Body of pancreas (tissue), 4 donors: ENCODE data around the gene RIMS4. TPM values are rescaled to one million over a fixed set of nuclear protein-coding genes. Genes with fewer than 3 reads are reported as not detected.

Source experiments
- ATAC-seq: fragments of 150-250 bp; one replicate; pipeline ENCODE4 v1.9.1; 2016
- DNase-seq, 4 donors: peaks; one replicate each; pipeline ENCODE4 v3.0.0-alpha.2; 2019
- H3K27ac ChIP-seq, 4 donors: fragments of 200-600 bp; sonication (generic); 1 replicate in 3 of 4; 2 replicates in 1 of 4; pipeline versions ENCODE4 v1.5.1 to v1.6.1; 2016 to 2019; ENCODE audit warnings: mild to moderate bottlenecking in 1 of 4, mixed read lengths in 1 of 4, moderate library complexity in 1 of 4
- H3K27me3 ChIP-seq, 2 donors: fragments of 200-600 bp; sonication (generic); one replicate each; pipeline ENCODE4 v1.6.0; 2016; ENCODE audit warnings: mild to moderate bottlenecking in 1 of 2
- H3K36me3 ChIP-seq, 2 donors: fragments of 200-600 bp; sonication (generic); replicated peaks in 1 of 2; 2 replicates each; pipeline ENCODE4 v1.5.1; 2016; ENCODE audit warnings: low read depth in 2 of 2; ENCODE audit not compliant: insufficient read depth in 1 of 2
- H3K4me1 ChIP-seq: fragments of 200-600 bp; sonication (generic); one replicate; pipeline ENCODE4 v1.6.0; 2016
- H3K4me3 ChIP-seq, 2 donors: fragments of 200-600 bp; sonication (generic); 1 replicate in 1 of 2; 2 replicates in 1 of 2; pipeline ENCODE4 v1.5.1; 2016 to 2019
- H3K9me3 ChIP-seq, 3 donors: fragments of 200-600 bp; sonication (generic); 1 replicate in 2 of 3; 2 replicates in 1 of 3; pipeline ENCODE4 v1.5.1; 2016
- POLR2A ChIP-seq, 3 donors: fragments of 450-650 bp; IDR thresholded peaks; one replicate each; pipeline ENCODE4 v1.6.1; 2016; ENCODE audit warnings: antibody characterized with exemption in 3 of 3, mild to moderate bottlenecking in 2 of 3
- WGBS, 2 donors: methylation state at CpG; one replicate each; pipeline ENCODE4 v1.1.5; 2017; 5-methylcytosine and 5-hydroxymethylcytosine counted together
- intact Hi-C: fragments of 100-400 bp; cut with DNase I; formaldehyde crosslinking; loops from one replicate; pipeline ENCODE4 v1.15.1; 2023
- total RNA-seq, 2 donors: library from RNA; depleted of rRNA; stranded (reverse); fragments of >200 nt; gene quantifications; one replicate each; pipeline ENCODE4 v1.1.0, GENCODE V29; 2016
- TF ChIP-seq, protein P1 (sequence below), 7 experiments: fragments of 450-650 bp in 4 of 7; fragments of 200-600 bp in 3 of 7; sonication (generic) in 3 of 7; IDR thresholded peaks; one replicate each; pipeline ENCODE4 v1.5.1; 2016 to 2019; ENCODE audit warnings: antibody characterized with exemption in 7 of 7

RIMS4 gene
- total RNA-seq, 2 donors from 2014 or later = 0.26 TPM; not detected in 1

DNA sequence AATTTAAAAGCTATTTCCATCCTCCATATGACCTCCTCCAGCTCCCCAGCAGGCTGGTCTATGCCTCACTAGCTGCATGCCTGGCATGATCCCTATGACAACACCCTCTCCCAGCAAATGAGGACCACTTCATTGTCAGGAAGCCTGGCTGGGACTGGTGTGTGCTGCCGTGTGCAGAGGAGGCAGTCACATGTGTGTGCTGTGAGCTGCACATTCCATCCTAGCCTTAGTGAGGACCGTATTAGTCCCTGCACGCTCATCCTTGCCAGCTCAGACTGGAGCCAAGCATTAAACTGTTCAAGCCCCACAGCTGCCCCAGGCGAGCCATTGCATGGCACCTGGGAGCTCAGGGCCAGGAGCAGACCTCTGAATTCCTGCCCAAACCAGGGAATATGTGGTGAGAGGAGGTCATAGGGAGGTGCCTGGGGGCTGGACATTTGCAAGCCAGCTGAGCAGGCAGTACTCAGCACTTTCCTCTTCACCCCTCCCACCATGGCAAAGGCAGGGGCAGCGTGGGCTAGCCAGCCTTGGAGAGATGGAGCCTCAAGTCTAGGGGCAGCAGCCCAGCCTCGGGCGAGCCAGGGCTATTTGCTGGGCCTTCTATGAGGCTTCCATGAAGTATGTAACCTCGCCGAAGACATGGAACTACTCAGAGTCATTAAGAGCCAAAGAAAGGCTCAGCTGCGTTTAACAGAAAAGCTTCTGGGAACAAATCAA, 103.9 kb downstream of the RIMS4 start:
- DNase-seq (peak in 1 of 4 donors; percentile 25), ATAC-seq (no peak)
- H3K27me3 ChIP-seq = no peaks in the 10 kb centered on the region
- H3K4me3 ChIP-seq = no peak overlapping the region
- no peaks in the 10 kb centered on the region for H3K4me1 ChIP-seq
- H3K36me3 ChIP-seq = no peaks in the 10 kb centered on the region
- no peak overlapping the region for H3K27ac ChIP-seq
- intact Hi-C loops = no loop called here
- no peak for TF ChIP-seq POLR2A (IDR thresholded peaks at IDR 0.05)
- TF ChIP-seq, protein P1, sequence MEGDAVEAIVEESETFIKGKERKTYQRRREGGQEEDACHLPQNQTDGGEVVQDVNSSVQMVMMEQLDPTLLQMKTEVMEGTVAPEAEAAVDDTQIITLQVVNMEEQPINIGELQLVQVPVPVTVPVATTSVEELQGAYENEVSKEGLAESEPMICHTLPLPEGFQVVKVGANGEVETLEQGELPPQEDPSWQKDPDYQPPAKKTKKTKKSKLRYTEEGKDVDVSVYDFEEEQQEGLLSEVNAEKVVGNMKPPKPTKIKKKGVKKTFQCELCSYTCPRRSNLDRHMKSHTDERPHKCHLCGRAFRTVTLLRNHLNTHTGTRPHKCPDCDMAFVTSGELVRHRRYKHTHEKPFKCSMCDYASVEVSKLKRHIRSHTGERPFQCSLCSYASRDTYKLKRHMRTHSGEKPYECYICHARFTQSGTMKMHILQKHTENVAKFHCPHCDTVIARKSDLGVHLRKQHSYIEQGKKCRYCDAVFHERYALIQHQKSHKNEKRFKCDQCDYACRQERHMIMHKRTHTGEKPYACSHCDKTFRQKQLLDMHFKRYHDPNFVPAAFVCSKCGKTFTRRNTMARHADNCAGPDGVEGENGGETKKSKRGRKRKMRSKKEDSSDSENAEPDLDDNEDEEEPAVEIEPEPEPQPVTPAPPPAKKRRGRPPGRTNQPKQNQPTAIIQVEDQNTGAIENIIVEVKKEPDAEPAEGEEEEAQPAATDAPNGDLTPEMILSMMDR (IDR thresholded peaks at IDR 0.05) = no peak
- WGBS, 2 donors = 51 to 64% methylated on average over 6 to 10 of the region's 10 CpGs
- H3K9me3 ChIP-seq = no peaks in the 10 kb centered on the region

DNA sequence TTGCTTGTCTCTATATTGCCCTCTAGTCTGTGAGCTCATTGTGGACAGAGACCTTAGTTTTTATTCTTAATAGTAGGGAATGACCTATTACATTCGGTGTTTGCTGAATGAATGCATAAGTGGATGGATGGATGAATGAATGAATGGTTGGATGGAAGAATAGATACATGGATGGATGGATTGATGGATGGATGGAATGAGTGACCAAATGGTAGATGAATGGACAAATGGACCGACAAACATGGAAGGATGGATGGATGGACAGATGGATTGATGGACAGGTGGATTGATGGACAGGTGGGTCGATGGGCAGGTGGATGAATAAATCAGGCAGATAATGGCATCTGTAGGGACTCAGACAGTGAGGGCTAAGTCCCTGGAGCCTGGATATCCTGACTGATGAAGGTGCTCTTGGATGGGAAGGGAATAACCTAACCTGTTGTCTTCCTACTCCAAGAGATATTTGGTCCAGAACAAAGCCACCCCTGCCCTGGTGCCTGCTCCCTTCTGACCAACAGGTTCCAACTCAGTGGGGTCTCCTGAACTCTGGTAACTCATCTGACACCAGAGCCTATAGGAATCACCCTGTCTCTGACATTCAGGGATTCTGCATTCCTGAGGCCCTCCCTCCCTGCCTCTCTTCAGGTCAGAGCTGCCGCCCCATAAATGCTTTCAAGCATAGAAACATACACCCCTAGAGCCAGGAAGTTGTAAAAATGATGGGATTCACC, 104.8 kb downstream of the RIMS4 start:
- no peak for TF ChIP-seq POLR2A (IDR thresholded peaks at IDR 0.05)
- TF ChIP-seq, protein P1 (IDR thresholded peaks at IDR 0.05) = no peak
- DNase-seq (no peak), ATAC-seq (no peak)
- H3K9me3 ChIP-seq = no peaks in the 10 kb centered on the region
- H3K36me3 ChIP-seq = no peaks in the 10 kb centered on the region
- intact Hi-C loops = no loop called here
- H3K4me3 ChIP-seq = no peak overlapping the region
- no peak overlapping the region for H3K27ac ChIP-seq
- WGBS, 2 donors = 59 to 69% methylated on average over 4 of the region's 4 CpGs
- H3K4me1 ChIP-seq = no peaks in the 10 kb centered on the region
- no peaks in the 10 kb centered on the region for H3K27me3 ChIP-seq

DNA sequence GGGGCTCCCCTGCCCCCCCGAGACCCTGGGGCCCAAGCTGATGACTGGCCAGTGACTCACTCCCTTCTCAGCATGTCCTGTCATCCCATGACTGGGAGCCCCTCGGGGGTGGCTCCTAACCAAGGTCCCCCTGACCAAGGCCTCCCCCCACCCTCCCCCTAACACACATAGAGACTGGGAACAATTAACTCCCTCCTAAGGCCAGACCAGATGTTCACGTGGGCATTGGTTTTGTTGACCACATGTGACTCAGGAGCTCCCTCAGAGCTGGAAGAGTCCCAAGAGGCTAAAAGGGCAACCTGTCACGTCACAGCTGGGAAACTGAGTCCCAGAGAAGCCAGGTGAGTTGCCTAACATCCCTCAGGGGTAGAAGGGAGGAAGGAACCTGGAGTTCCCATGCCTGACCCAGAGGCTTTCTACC, 105.8 kb downstream of the RIMS4 start:
- H3K36me3 ChIP-seq = no peaks in the 10 kb centered on the region
- WGBS, 2 donors = 43 to 58% methylated on average over 1 to 4 of the region's 4 CpGs
- H3K27ac ChIP-seq = no peak overlapping the region
- H3K27me3 ChIP-seq = no peaks in the 10 kb centered on the region
- no peaks in the 10 kb centered on the region for H3K4me1 ChIP-seq
- no peak overlapping the region for H3K4me3 ChIP-seq
- no peak for TF ChIP-seq POLR2A (IDR thresholded peaks at IDR 0.05)
- TF ChIP-seq, protein P1 (IDR thresholded peaks at IDR 0.05) = no peak
- DNase-seq (no peak), ATAC-seq (no peak)
- intact Hi-C loops = no loop called here
- H3K9me3 ChIP-seq = no peaks in the 10 kb centered on the region

DNA sequence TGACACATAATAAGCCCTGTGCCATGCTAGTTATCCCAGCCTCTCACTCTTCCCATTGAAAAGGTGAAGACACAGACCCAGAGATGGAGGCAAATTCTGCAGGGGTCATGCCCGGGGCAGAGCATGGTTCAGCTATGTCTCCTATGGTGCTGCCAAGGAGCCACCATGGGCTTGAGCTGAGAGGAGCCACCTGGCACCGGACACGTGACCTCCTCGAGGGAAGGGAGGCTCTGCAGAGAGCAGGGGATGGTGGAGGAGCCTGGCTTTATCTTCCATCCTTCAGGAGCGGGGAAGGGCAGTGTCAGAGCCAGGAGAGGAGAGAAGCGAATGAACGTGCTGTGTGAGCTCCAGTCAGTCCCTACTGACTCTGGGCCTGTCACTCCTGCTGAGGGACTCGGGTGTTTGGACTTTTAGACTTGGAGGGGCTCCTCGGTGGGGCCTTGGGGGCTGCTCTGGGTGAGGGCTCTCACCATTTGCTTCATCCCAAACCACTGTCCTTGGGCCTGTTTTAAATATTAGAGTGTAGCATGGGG, 106.3 kb downstream of the RIMS4 start:
- no peak for TF ChIP-seq POLR2A (IDR thresholded peaks at IDR 0.05)
- TF ChIP-seq, protein P1 (IDR thresholded peaks at IDR 0.05) = no peak
- no peaks in the 10 kb centered on the region for H3K9me3 ChIP-seq
- DNase-seq = no peak
- WGBS, 2 donors = 61 to 79% methylated on average over 8 to 9 of the region's 9 CpGs
- no peak overlapping the region for H3K27ac ChIP-seq
- H3K36me3 ChIP-seq = no peaks in the 10 kb centered on the region
- intact Hi-C loops = no loop called here
- no peak overlapping the region for H3K4me3 ChIP-seq
- no peaks in the 10 kb centered on the region for H3K27me3 ChIP-seq
- no peak for ATAC-seq
- H3K4me1 ChIP-seq = no peaks in the 10 kb centered on the region
